GM19238 (cell line): ENCODE results near the gene CPT1B.
"Not testable (repeated sequence)": the region's sequence is repeated elsewhere in the genome, so short reads cannot be mapped to it uniquely, and the experiment has no call there.

Experiments used
- DNase-seq: peaks from one replicate; pipeline ENCODE4 v3.0.0; 2011; ENCODE audit warnings: low spot score; ENCODE audit not compliant: insufficient read length

Gene CPT1B

DNA sequence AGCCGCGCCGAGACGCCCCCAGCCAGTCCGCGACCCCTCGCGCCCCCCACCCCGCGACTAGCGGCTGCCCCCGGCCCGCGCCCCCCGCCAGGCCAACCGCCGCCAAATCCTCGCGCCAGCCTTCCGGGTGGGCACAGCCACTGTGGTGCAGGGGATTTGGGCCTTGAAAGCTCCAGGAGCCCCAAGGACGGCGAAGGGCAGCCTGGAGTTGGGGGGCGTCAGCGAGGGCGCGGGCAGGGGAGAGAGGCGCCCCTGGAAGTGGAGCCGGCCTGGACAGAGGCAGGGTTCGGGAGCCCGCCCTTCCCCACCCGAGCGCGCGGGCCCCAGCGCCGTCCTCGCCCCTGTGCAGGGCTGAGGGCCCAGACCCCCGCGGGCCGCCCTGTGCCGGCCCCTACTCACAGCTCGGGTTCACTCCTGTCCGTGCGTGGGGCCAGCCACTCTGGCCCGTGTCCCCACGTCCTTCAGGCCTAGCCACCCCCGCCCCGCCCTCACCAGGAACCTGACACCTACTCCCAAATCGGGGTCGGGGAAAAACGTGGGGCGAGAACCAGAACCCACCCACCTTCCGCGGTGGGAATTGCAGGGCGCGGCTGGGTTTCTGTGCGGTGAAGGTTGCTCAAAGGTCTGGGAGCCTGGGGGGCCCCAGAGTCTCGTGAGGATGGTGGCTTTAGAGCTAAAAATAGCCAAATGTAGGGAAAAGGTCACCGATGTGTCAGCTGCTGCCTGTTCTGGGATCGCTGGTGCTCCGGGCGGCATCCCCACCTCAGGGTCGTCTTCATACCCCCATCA lies at the start of gene CPT1B:
CPT1B (minus strand) TSS at position 441 of the 789 bp plus-strand sequence. CDS start 512 bp downstream, outside the sequence.
- DNase-seq: no peak

DNA sequence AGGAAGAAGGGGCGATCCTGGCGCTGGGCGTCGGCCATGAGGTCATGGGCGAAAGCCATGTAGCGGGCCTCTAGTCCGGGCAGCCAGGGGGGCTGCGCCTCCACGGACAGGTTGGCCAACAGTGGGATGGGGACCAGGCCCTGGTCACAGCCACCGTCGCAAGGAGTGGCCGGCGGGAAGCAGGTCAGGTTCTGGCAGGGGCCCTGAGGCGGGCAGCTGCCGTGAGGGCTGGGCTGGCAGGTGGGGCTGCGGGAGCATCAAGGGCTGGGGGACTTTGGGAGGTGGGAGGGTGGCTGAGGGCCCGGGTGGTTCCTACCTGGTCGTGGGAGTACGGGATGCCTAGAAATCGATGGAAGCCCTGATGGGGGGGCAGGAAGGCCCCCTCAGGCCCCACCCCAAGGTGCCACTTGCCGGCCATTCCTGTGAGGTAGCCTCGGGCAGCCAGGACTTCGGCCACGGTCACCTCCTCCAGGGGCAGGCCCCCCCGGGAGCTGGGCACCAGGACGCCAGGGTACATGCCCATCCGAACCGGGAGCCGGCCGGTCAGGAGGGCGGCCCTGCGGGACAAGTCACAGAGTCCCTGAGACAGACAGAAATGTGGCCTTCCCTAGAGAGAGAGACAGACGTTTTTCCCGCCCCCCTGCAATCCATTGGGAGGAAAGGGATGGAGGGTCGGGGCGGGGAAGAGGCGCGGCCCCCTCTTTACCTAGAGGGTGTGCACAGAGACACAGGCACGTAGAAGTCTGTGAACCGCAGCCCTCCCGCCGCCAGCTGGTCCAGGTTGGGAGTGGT lies 48.8 kb upstream of the CPT1B start:
- DNase-seq: no peak

DNA sequence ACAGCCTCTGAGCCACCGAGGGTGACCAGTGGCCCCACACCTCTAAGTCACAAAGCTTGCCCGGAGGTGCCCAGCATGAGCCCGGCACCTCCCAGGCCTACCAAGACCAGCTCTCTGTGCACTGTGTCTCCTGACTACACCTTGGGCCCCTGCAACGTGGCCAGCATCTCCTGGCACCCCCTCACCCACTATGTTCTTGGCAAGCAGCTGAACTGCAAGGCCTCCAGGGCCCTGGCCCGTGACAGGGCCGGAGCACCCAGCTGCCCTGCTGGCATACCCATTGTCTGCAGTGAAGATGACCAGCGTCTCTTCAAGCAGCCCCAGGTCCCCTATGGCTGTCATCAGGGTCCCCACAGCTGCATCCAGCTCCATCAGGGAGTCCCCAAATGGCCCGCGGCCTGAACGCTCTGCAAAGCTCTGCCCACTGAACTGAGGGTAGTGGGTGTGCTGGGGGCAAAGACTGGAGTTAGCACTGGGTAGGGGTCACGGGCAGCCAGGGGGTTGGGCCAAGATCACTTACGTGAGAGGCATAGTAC lies 48.2 kb upstream of the CPT1B start:
- no peak for DNase-seq

DNA sequence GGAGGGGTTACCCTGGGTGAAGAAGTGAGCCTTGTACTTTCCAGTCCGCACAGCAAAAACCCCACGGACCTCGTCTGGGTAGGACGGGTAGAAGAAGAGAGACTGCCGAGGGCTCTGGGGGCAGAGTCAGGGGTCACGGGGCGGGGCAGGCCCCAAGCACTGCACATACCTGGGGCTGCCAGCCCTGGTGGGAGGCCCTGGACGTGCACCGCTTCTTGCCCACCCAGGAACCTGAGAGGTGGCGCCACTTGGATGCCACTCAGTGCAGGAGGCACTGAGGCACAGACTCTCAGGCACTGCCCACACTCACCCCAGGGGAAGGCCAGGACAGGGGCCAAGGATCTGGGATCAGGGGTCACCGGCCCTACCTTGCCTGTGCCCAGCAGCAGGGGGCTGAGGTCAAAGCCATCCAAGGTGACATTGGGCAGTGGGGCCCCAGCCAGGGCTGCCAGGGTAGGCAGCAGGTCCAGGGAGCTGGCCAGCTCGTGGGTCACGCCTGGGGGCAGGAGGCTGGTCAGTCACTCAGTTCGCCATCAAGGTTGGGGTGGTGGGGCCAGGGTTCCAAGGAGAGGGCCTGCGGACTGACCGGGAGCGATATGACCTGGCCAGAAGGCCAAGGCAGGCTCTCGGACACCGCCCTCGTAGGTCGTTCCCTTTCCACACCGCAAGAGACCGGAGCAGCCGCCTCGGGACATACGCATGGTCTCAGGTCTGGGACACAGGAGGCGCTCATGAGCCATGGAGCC lies 47.5 kb upstream of the CPT1B start:
- no peak for DNase-seq

DNA sequence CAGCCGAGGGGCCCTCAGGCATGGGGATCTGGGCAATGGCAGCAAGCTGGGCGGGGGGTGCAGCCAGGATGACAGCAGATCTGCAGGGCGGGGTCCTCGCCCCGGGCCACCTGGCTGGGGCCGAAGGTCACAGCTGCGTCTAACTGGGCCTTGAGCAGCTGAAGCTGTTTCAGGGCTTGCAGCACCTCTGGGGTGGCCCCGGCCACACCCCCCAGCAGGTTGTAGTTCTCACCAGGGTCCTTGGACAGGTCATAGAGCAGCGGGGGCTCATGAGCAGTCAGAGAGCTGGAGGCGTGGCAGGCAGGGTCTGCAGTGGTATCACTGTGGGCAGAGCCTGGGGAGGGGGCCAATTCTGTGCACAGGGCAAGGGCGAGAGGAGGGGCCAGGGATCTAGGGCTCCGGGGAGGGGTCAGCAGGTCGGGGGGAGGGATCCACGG lies 46.9 kb upstream of the CPT1B start:
- no peak for DNase-seq

DNA sequence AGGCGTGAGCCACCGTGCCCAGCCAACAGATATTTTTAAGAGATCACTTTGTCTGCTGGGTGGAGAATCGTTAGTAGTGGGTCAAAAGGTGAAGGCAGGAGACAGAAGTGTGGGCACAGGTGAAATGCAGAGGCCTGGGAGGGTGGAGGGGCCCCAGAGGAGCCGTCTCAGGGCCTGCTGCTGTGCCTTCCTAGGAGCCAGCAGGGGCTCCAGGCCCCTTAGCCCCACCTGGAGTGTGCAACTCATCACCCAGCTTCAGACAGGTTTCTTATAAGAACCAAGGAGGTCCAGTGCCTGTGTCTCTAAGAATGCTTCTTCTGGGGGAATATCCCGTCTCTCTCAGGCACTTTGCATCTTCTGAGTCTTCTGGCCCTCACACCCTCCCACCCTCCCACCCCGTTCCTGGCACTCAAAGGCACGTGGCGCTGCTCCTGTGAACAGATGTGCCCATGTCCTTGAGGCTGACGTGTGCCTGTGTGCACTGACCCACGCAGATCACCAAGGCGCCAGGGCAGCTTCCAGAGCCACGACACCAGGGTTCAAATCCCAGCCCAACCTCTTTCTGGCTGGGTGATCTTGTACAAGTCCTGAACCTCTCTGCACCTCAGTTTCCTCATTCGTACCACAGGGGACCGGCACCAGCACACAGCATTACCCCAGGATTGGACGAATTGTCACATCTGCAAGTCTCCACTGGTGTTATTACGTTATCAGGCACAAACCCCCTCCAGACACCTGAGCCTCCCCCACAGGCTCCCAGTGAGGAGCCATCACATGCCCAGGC lies 46.3 kb upstream of the CPT1B start:
- no peak for DNase-seq

DNA sequence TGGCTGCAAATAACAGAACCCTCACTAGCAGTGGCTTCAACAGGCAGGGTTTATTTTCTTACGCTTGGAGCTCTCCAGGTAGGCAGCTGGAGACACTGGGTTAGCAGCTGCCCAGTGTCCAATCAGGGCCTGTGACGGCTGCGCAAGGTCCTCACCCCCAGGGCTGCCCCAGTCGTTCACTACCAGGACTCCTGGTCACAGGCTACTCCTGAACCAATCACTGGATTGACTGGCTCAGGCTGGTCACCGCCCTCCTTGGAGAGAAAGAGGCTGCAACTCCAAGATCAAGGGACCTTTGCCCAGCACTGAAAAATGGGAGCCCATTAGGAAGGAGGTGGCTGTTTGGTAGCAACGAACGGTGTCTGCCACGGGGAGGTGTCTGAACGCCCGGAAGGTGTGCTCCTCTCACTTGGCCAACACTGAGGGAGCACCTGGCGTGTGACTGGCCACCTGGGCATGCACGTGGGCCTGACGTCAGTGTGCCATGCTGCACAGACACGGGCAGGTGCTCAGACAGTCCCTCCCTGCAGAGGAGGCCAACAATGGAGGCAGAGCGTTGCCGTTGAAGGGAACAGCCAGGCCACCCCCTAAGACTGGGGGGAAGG lies 44.6 kb upstream of the CPT1B start:
- DNase-seq: no peak

DNA sequence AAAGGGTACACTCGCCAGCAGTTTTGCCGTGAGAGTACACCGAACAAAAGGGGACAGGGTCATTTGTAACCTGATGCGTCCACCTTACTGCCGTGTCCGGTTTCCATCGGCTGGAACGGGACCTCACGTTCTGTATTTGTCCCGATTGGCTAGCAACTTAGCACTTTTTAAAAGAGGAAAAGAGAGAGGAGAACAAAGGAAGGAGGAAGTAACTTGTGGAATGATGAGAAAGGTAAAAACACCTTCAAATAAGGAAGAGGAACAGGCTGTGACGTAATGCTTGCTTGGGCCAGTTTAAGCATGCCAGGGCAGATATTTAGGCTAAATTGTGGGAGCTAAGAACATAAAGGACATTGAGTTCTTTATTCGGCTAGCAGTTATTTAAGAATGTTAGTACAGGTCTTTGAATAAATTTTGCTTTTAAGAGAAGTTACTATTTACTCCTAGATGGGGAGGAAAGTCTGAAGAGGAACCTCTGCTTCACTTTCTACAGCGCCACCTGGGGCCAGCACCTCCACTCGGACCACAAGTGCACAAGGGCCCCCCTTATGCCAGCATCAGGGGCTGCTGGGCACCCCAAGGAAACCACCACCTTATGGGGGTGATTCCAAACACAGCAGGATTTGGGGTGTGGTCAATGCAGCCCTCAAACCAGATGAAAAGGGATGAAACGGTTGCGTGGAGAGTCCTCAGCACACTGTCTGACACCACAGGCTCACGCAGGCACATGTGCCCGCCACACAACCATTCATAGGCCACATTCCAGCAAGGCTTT lies 43.9 kb upstream of the CPT1B start:
- DNase-seq: no peak

DNA sequence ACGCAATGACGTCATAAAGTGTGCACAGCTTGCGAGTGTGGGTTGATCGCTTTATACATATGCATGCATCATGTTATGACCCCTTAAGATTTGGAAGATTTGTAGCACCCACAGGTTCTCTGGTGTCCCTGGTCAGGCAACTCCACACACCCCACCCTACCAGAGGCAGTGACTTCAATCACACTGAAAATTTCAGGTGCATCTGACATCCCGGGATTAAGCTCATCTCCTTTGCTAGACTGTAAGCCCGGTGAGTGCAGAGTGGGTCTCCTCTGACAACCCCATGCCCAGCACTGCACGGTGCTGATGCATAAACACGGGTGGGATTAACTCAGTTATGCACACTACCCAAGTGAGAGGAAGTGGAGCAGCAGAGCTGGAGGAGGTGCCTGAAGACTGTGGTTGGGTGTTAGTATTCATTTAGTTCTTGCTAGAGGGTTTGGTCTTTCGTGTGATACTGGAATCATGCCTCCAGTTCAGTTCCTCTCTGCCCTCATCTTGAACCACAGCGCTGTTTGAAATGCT lies 43.2 kb upstream of the CPT1B start:
- no peak for DNase-seq

DNA sequence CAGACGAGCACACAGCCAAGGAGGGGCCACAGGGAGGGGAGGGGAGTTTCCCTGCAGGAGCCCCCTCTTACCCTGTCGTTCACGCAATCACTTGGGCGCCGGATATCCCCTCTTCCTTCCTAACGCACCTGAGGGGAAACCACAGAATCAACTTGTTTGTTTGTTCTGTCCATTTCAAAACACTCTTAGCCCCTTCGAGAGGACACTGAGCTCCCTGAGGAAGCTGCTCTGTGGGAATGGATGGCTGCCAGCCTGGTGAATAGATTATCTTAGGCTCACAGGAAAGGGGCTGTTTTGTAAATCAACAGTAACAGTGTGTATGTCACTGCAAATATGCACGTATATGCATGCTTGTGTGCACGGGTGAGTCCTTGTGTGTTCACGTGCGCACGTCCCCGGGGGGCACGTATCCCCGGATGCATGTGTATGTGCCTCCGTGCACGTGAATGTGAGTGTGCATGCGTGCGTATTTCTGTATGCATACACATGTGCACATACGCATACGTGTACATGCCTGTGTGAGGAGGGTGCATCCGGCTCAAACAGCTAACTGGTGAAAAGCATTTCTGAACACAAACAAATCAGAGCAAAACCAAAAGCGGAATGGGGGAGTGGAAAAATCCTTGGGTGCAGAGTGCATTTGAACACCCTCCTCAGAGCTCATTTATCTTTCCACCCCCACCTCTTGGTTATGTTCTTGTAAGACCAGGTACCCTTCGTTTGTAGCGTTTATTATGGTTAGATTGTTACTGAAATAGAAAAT lies 42.5 kb upstream of the CPT1B start:
- peak; percentile 75 for DNase-seq

DNA sequence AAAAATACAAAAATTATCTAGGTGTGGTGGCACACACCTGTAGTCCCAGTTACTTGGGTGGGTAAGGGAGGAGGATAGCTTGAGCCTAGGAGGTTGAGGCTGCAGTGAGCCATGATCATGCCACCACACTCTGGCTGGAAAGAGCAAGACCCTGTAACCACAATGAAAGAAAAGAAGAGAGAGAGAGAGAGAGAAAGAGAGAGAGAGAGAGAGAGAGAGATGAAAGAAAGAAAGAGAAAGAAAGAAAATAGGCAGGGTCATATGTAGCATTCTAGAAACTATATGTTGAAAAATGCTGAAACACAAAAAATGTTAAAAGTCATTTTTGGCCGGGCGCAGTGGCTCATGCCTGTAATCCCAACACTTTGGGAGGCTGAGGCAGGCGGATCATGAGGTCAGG lies 36.1 kb upstream of the CPT1B start:
- not testable (repeated sequence) for DNase-seq

DNA sequence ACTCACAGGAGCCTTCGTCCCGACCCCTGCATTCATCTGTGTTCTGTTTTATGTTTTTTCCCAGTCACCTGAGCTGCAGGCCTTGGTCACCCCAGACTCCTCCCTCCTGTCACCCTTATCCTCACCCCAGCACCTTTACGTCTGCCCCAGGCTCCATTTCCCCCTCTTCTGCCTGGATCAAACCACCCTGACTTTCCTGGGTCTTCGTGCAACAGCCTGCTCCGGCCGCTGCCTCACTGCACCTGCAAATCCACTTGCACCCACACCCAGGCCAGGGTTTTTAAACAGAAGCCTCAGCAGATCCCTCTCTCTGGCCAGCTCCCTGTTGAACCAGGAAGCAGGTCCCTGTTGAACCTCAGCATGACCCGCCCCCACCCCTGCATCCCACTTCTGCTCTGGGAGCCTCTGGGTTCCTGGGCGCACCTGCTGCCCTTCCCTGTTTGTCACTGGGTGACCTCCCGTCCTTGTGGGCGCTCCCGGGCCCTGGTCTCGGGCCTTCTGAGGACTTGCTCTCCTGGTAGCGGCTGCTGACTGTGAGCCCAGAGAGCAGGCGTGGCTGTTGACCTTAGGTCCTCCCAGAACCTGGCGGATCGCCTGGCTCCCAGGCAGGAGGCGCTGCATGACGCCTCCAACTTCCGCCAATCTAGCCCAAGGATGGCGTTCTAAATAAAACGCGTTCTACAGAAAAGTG lies 35.2 kb upstream of the CPT1B start:
- DNase-seq: no peak

DNA sequence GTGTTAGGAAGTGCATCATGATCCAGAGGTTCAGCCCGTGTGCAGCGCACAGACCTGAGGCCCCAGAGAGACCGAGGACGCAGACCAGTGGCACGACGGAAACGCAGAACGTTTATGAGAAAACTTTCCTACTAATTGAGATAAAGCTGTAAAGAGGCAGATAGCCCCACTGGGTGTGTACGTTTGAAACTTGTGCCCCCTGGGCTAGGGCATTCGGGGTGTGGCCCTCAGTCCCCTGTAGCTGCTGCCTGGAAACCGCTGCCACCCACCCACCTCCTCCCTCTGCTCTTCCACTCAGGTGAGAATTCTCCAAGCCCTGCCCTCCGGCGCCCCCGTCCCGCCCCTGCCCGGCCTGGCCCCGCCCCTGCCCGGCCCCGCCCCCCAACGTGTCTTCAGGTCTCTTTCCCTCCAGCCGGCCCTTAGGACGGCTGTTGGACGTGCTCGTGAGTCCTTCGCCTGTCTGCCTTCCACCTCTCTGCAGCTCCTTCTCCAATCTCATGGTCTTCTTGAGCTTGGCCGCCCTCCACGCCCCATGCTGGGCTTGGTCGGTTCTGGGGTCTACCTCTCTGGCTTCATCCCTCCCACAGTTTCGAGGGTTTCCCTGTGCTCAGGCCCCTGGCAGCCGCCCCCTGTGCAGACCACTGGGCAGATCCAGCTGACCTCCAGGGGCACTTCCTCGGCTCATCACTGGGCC lies 34.4 kb upstream of the CPT1B start:
- DNase-seq: no peak

DNA sequence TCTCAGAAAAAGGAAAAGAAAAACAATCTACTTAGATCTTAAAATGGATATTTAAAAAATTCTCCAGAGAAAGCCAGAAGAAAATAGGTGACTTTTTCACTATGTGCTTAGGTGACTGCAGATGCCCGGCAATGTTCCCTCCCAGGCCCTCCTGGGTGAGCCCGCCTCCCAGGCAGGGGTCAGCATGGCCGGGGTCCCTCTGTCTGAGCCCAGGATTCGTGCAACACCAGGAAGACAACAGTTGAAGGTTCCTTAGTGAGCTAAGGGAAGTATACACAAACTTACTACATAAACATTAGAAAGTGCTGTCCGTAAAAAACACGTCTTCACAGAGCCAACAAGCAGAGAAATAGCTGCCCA lies 33.9 kb upstream of the CPT1B start:
- no peak for DNase-seq

DNA sequence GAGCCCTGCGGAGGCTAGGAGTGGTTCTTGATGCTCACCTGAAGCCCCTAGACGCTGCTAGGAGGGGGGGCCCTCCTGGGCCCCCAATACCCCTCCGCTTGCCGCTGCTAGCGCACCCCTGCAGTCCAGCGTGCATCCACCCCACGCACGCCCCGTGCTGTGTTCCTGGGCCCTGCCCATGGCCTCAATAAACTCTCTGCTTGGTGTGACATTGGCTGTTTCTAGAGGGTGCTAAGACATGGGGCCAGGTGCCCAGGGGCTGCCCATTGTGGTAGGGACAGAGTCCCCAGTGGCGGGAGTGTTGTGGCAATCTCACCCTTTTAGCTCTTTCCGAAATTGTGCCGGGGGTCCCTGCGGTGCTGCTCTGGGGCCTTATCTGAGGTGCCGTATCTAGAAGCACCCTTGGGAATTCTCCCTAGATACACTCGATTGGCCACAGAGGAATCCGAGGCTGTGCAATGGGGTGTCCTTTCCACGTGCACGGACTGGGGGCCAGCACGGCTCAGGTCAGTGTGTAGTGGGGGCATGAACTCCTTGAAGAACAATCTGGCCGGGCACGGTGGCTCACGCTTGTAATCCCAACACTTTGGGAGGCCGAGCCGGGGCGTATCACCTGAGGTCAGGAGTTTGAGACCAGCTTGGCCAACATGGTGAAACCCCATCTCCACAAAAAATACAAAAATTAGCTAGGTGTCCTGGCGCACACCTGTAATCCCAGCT lies 33.3 kb upstream of the CPT1B start:
- DNase-seq: no peak

DNA sequence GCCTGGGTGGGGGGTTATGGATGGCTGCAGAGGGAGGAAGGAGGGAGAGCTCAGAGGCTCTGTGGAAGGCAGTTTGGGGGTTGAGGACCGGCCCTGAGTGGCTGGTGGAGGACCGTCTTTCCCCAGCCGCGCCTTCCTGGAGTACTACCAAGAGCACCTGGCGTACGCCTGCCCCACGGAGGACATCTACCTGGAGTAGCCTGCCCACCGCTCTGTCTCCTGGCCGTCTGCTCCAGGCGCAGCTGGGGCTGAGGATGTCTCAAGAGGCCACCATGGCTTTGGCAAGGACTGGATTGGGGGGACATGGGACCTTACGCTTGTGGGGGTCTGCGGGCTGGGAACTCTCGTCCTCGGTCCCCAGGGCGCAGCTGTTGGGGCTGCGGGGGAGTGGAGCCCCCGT lies 32.4 kb upstream of the CPT1B start:
- no peak for DNase-seq

DNA sequence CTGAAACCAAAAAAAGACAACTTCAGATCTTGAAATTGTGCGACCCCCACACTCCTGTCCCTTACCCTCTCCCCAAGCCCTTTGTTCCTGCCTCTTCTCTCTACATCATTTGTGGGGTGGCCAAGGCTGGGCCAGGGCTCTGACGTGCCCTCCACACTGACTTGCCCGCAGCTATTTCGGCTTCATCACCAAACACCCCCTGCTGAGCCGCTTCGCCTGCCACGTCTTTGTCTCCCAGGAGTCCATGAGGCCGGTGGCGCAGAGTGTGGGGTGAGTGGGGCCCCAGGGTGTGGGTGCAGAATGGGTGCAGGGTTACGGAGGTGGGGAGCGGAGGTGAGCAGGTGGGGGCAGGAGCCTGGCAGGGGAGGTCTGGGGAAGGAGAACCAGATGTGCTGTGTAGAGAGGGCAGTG lies 31.8 kb upstream of the CPT1B start:
- DNase-seq: no peak
